Measurements from ENCODE around the gene DRC3.

- TF ChIP-seq CTCF (IDR thresholded peaks at IDR 0.05) (no peak), ZFX (IDR thresholded peaks at IDR 0.05; ENCODE audit: borderline replicate concordance) (no peak)
Observed at GRCh38 chr17:17993852-17994251, 21.2 kb downstream of the DRC3 start.
